K562 (cell line): ENCODE measurements around the gene DHRS4L2. TPM values are rescaled to one million over a fixed set of nuclear protein-coding genes. Genes with fewer than 3 reads are reported as not detected.
A peak's percentile ranks its signal among the peaks of the same experiment; 100 is the strongest.
"Not testable (repeated sequence)": the region's sequence is repeated elsewhere in the genome, so short reads cannot be mapped to it uniquely, and the experiment has no call there.

ENCODE experiments used
- ATAC-seq: fragments of 200-7000 bp; cut with Tn5 transposase; 3 replicates; pipeline ENCODE4 v1.9.1; 2020; ENCODE audit warnings: moderate library complexity
- BruUV-seq: library from RNA; stranded (reverse); fragments of 400-500 nt; replicated peaks from 2 replicates; lab custom pipeline; 2021; lab: Mats Ljungman, UMichigan
- CTCF ChIA-PET: fragments of 300-600 bp; formaldehyde crosslinking; extraction: SDS; loops from one replicate; lab custom pipeline; 2021; ENCODE audit warnings: low intra/inter-chr PET ratio; lab: Yijun Ruan, JAX
- POLR2A ChIA-PET: fragments of 300-600, 350-650 bp; sonication (Branson Sonifier 250); formaldehyde crosslinking; extraction: SDS; loops from one replicate; lab custom pipeline; 2021; ENCODE audit warnings: antibody characterized with exemption, inconsistent platforms; lab: Yijun Ruan, JAX
- DNase-seq, 4 experiments: peaks; one replicate each; pipeline versions ENCODE4 v3.0.0 to v3.0.0-alpha.2; 2011 to 2018; ENCODE audit warnings: low spot score in 3 of 4, mixed read lengths in 3 of 4; ENCODE audit errors: extremely low read depth in 1 of 4
- FAIRE-seq: peaks from 2 replicates; lab custom pipeline; 2011; peaks lifted over from hg19 to GRCh38; lab: Jason Lieb, UNC
- H2AFZ ChIP-seq: 2 replicates; pipeline ENCODE4 v1.6.0; 2011; ENCODE audit warnings: low read depth, low read length, control low read depth, inconsistent platforms
- H3K27ac ChIP-seq: fragments of 200-600 bp; 3 replicates; pipeline ENCODE4 v1.8.0; 2011; ENCODE audit warnings: low read depth, mild to moderate bottlenecking, control low read depth, inconsistent platforms, low read length, moderate library complexity, mixed read lengths; ENCODE audit errors: extremely low read depth
- H3K27me3 ChIP-seq, 2 experiments: fragments of 300-600 bp in 1 of 2; 2 replicates in 1 of 2; 3 replicates in 1 of 2; pipeline versions ENCODE4 v1.6.0 to v1.8.0; 2011; ENCODE audit warnings: inconsistent platforms in 2 of 2, low read length in 2 of 2, mild to moderate bottlenecking in 1 of 2, mixed read lengths in 1 of 2, moderate library complexity in 1 of 2; ENCODE audit not compliant: control insufficient read depth in 2 of 2, insufficient read depth in 2 of 2
- H3K36me3 ChIP-seq: fragments of 300-600 bp; 3 replicates; pipeline ENCODE4 v1.8.0; 2011; ENCODE audit warnings: mild to moderate bottlenecking, low read length, inconsistent platforms; ENCODE audit not compliant: control insufficient read depth, insufficient read depth
- H3K4me1 ChIP-seq, 2 experiments: fragments of 200-600 bp in 1 of 2; replicated peaks in 1 of 2; 2 replicates in 1 of 2; 3 replicates in 1 of 2; pipeline versions ENCODE4 v1.5.1 to v1.8.0; 2011; ENCODE audit warnings: inconsistent platforms in 2 of 2, low read length in 2 of 2, mild to moderate bottlenecking in 1 of 2, mixed read lengths in 1 of 2, moderate library complexity in 1 of 2; ENCODE audit not compliant: control insufficient read depth in 2 of 2, insufficient read depth in 2 of 2
- H3K4me2 ChIP-seq: 2 replicates; pipeline ENCODE4 v1.6.1; 2011; ENCODE audit warnings: low read length, control low read depth, inconsistent platforms, mixed read lengths; ENCODE audit not compliant: insufficient read depth
- H3K4me3 ChIP-seq: fragments of 200-600 bp; sonication (generic), shearing (Covaris generic); 2 replicates; pipeline ENCODE4 v1.5.1; 2016; ENCODE audit warnings: control low read depth, inconsistent platforms
- H3K79me2 ChIP-seq: fragments of 200-600 bp; 3 replicates; pipeline ENCODE4 v1.8.0; 2011; ENCODE audit warnings: low read length, inconsistent platforms; ENCODE audit not compliant: control insufficient read depth, insufficient read depth
- H3K9ac ChIP-seq, 2 experiments: 2 replicates each; pipeline versions ENCODE4 v1.6.0 to v1.6.1; 2011; ENCODE audit warnings: low read depth in 2 of 2, low read length in 2 of 2, control low read depth in 1 of 2, inconsistent platforms in 1 of 2, mild to moderate bottlenecking in 1 of 2, mixed read lengths in 1 of 2; ENCODE audit not compliant: insufficient read depth in 1 of 2
- H3K9me1 ChIP-seq: one replicate; pipeline ENCODE4 v1.6.0; 2011; ENCODE audit warnings: inconsistent platforms, mild to moderate bottlenecking, low read length, moderate library complexity; ENCODE audit not compliant: control insufficient read depth, insufficient read depth
- H3K9me3 ChIP-seq: replicated peaks from 2 replicates; pipeline ENCODE4 v1.5.1; 2011; ENCODE audit warnings: low read depth, low read length, inconsistent platforms; ENCODE audit not compliant: control insufficient read depth, insufficient read depth
- H4K20me1 ChIP-seq: replicated peaks from 2 replicates; pipeline ENCODE4 v1.6.1; 2011; ENCODE audit warnings: low read length, inconsistent platforms, mixed read lengths; ENCODE audit not compliant: control insufficient read depth, insufficient read depth
- BCOR ChIP-seq: fragments of 450-650 bp; IDR thresholded peaks from 2 replicates; pipeline ENCODE4 v1.6.1; 2016
- ZNF146 ChIP-seq: IDR thresholded peaks from one replicate; pipeline ENCODE4 v1.6.1; 2018; ENCODE audit warnings: missing compliant biosample characterization; ENCODE audit not compliant: unreplicated experiment
- WGBS: fragments of 100-300 bp; shearing (Covaris generic); methylation state at CpG from one replicate; pipeline ENCODE4 v1.1.6; 2016; ENCODE audit warnings: low coverage, mixed read lengths; ENCODE audit not compliant: insufficient coverage; ENCODE audit errors: missing lambda C conversion rate; 5-methylcytosine and 5-hydroxymethylcytosine counted together
- in situ Hi-C: fragments of 300-500 bp; cut with MboI; formaldehyde crosslinking; loops from 4 replicates; pipeline ENCODE4 v1.15.0; 2018; ENCODE audit warnings: inconsistent platforms, mixed read lengths
- intact Hi-C: fragments of 100-400 bp; cut with micrococcal nuclease; formaldehyde crosslinking; loops from 2 replicates; pipeline ENCODE4 v1.14.2; 2022
- polyA plus RNA-seq, 8 experiments: library from polyadenylated mRNA; depleted of rRNA in 4 of 8; stranded (reverse) in 5 of 8; unstranded in 3 of 8; fragments of >200 nt; fragmentation: Nextera tagmentation in 2 of 8; fragmentation: Illumina TruSeq in 1 of 8; extraction: Ambion mirVana in 2 of 8; extraction: Trizol in 1 of 8; gene quantifications; 2 replicates each; pipeline versions ENCODE4 v1.2.1 to v1.2.3, GENCODE V29; 2011 to 2014; ENCODE audit warnings: inconsistent platforms in 1 of 8, missing spikeins in 1 of 8
- total RNA-seq, 7 experiments: library from RNA; depleted of rRNA in 6 of 7; stranded (reverse); fragments of >200 nt in 6 of 7; fragmentation: Illumina TruSeq in 2 of 7; extraction: Trizol in 2 of 7; gene quantifications; 2 replicates each; pipeline versions ENCODE4 v1.2.1 to v1.2.3, GENCODE V29; 2011 to 2021; ENCODE audit warnings: low replicate concordance in 1 of 7
- TF ChIP-seq, protein P1 (sequence below): sonication (generic); formaldehyde crosslinking; IDR thresholded peaks from 2 replicates; pipeline ENCODE4 v1.8.0; 2022; ENCODE audit warnings: missing genetic modification reagents, mild to moderate bottlenecking, moderate library complexity, borderline replicate concordance

Gene DHRS4L2
- total and polyA plus RNA-seq, 9 of the 15 experiments (the other 6 are each of a cell fraction or from before 2014, with no cell fraction given), result 2.3 to 13.7 (median 8.1) TPM

DNA sequence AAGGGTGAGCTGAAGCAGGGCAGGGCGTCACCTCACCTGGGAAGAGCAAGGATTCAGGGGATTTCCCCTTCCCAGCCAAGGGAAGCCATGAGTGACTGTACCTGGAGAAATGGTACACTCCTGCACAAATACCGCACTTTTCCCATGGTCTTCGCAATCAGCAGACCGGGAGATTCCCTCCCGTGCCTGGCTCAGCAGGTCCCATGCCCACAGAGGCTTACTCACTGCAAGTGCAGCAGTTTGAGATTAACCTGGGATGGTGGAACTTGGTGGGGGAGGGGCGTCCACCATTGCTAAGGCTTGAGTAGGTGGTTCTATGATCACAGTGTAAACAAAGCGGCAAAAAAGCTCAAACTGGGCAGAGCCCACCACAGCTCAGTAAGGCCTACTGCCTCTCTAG is 46.1 kb upstream of the DHRS4L2 start (continued):
- TF ChIP-seq, protein P1, sequence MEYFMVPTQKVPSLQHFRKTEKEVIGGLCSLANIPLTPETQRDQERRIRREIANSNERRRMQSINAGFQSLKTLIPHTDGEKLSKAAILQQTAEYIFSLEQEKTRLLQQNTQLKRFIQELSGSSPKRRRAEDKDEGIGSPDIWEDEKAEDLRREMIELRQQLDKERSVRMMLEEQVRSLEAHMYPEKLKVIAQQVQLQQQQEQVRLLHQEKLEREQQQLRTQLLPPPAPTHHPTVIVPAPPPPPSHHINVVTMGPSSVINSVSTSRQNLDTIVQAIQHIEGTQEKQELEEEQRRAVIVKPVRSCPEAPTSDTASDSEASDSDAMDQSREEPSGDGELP (CRISPR knock-in tag), result no peak

DNA sequence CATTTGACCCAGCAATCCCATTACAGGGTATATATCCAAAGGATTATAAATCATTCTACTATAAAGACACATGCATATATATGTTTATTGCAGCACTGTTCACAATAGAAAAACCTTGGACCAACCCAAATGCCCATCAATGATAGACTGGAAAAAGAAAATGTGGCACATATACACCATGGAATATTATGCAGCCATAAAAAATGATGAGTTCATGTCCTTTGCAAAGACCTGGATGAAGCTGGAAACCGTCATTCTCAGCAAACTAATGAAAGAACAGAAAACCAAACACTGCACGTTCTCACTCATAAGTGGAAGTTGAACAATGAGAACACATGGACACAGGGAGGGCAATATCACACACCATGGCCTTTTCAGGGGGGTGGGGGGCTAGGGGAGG is 39.7 kb upstream of the DHRS4L2 start:
- CTCF ChIA-PET, H3K9ac ChIP-seq, H3K27me3 ChIP-seq, H4K20me1 ChIP-seq, BruUV-seq, POLR2A ChIA-PET, ATAC-seq, in situ Hi-C loops, H3K9me1 ChIP-seq, intact Hi-C loops, H3K27ac ChIP-seq, H3K9me3 ChIP-seq, H3K4me3 ChIP-seq, FAIRE-seq, H3K36me3 ChIP-seq, DNase-seq, H3K4me1 ChIP-seq, H2AFZ ChIP-seq, H3K4me2 ChIP-seq: not testable (repeated sequence)
- peaks cover 19% of the 10 kb centered on the region for H3K79me2 ChIP-seq
- 14% methylated on average over 2 of the region's 2 CpGs for WGBS
- TF ChIP-seq BCOR (peak; percentile 19; the same call in 1 of the 2 replicates), ZNF146 (CRISPR knock-in tag) (peak; percentile 75)
